ENCODE results near the gene ZMAT5. TPM values are rescaled to one million over a fixed set of nuclear protein-coding genes. Genes with fewer than 3 reads are reported as not detected.

Gene ZMAT5
- total and polyA plus RNA-seq, 10 of the 15 experiments (the other 5 are each of a cell fraction or from before 2014, with no cell fraction given): 2.3 to 43.0 (median 21.9) TPM

- in situ Hi-C loops (cut with MboI): no loop called here
- no peaks in the 10 kb centered on the region for H4K20me1 ChIP-seq (ENCODE audit: control insufficient read depth, insufficient read depth)
- CTCF ChIA-PET: no interaction called here
Measured at GRCh38 chr22:29810216-29810615, 43.4 kb upstream of the ZMAT5 start.

GRCh38 chr22:29806196-29806595 lies 39.4 kb upstream of the ZMAT5 start:
- Histone ChIP-seq H3K9me3 (replicated peaks; ENCODE audit: control insufficient read depth, insufficient read depth, low read length) (no peaks in the 10 kb centered on the region), H3K36me3 (ENCODE audit: control insufficient read depth in 2 of 2, insufficient read depth in 2 of 2, low read length in 1 of 2) (peaks cover 18 to 33% of the 10 kb centered on the region in 2 experiments; a peak in 3 of 4 replicates), H3K27ac (ENCODE audit: control insufficient read depth, insufficient read depth) (no peak overlapping the region), H3K4me1 (ENCODE audit: control insufficient read depth, insufficient read depth, low read length) (no peaks in the 10 kb centered on the region), H3K27me3 (replicated peaks in 1 of 2; ENCODE audit: control insufficient read depth in 2 of 2, insufficient read depth in 2 of 2, low read length in 1 of 2) (no peaks in the 10 kb centered on the region), H3K9ac (ENCODE audit: control insufficient read depth, insufficient read depth, low read length) (no peak overlapping the region), H4K20me1 (ENCODE audit: control insufficient read depth, insufficient read depth) (no peaks in the 10 kb centered on the region), H2AFZ (ENCODE audit: control insufficient read depth, low read depth, low read length) (no peak overlapping the region), H3K4me2 (ENCODE audit: control insufficient read depth, insufficient read depth) (no peak overlapping the region), H3K4me3 (no peak overlapping the region), H3K79me2 (ENCODE audit: control insufficient read depth, insufficient read depth, low read length) (no peaks in the 10 kb centered on the region)
- no TSS peak for BruUV-seq (replicated peaks)
- WGBS (ENCODE audit: insufficient coverage, insufficient replicate concordance, low lambda C conversion rate, missing lambda C conversion rate): 99% methylated on average over 6 of the region's 6 CpGs
- ChIA-PET SMC1A (ENCODE audit: uncharacterized antibody, unreplicated experiment) (interaction anchor here (1.4 kb wide), 1 partner anchor 199 kb away, joined by 4 read pairs; no protein-coding TSS in a partner anchor), CTCF (interaction anchor here (1.2 kb wide), 2 partner anchors 8 to 199 kb away, joined by 3 read pairs; no protein-coding TSS in a partner anchor), POLR2A (no interaction called here), RAD21 (ENCODE audit: unreplicated experiment) (no interaction called here)
- DNase-seq (ENCODE audit: low read depth, low spot score): no peak
- in situ Hi-C loops (cut with MboI): no loop called here
- intact Hi-C loops (cut with micrococcal nuclease; ENCODE audit: unreplicated experiment): no loop called here
- no peak for ATAC-seq
- no peak for FAIRE-seq
- TF ChIP-seq USF1 (IDR thresholded peaks at IDR 0.05; ENCODE audit: borderline replicate concordance, extremely low read length, insufficient read depth, low read depth, low read length): no peak
- TF ChIP-seq ELK1 (IDR thresholded peaks at IDR 0.05; ENCODE audit: low read depth, low read length): no peak
- no peak for TF ChIP-seq GABPA (IDR thresholded peaks at IDR 0.05; ENCODE audit: low read depth)
- no peak for TF ChIP-seq IRF3 (IDR thresholded peaks at IDR 0.05)
- no peak for TF ChIP-seq POLR2A (IDR thresholded peaks at IDR 0.05; ENCODE audit: low read depth, low read length)
- TF ChIP-seq IRF4 (IDR thresholded peaks at IDR 0.05; ENCODE audit: low read depth, low read length): no peak
- no peak for TF ChIP-seq BHLHE40 (IDR thresholded peaks at IDR 0.05; ENCODE audit: borderline replicate concordance in 1 of 2, low read depth in 2 of 2, low read length in 1 of 2)
- TF ChIP-seq E2F8 (IDR thresholded peaks at IDR 0.05; ENCODE audit: low read depth, partially characterized antibody): no peak

More at GRCh38 chr22:29810216-29810615, 43.4 kb upstream of the ZMAT5 start:
- no TSS peak for BruUV-seq (replicated peaks)
- Histone ChIP-seq H2AFZ (ENCODE audit: control insufficient read depth, low read depth, low read length) (no peak overlapping the region), H3K4me3 (no peak overlapping the region), H3K9me3 (replicated peaks; ENCODE audit: control insufficient read depth, insufficient read depth, low read length) (no peaks in the 10 kb centered on the region), H3K4me1 (ENCODE audit: control insufficient read depth, insufficient read depth, low read length) (no peaks in the 10 kb centered on the region), H3K27me3 (replicated peaks in 1 of 2; ENCODE audit: control insufficient read depth in 2 of 2, insufficient read depth in 2 of 2, low read length in 1 of 2) (no peaks in the 10 kb centered on the region), H3K4me2 (ENCODE audit: control insufficient read depth, insufficient read depth) (no peak overlapping the region), H3K9ac (ENCODE audit: control insufficient read depth, insufficient read depth, low read length) (no peak overlapping the region), H3K27ac (ENCODE audit: control insufficient read depth, insufficient read depth) (no peak overlapping the region), H3K79me2 (ENCODE audit: control insufficient read depth, insufficient read depth, low read length) (no peaks in the 10 kb centered on the region), H3K36me3 (ENCODE audit: control insufficient read depth in 2 of 2, insufficient read depth in 2 of 2, low read length in 1 of 2) (peaks cover 21 to 47% of the 10 kb centered on the region in 2 experiments)
- WGBS (ENCODE audit: insufficient coverage, insufficient replicate concordance, low lambda C conversion rate, missing lambda C conversion rate): 98% methylated on average over 2 of the region's 2 CpGs
- ChIA-PET RAD21 (ENCODE audit: unreplicated experiment) (no interaction called here), SMC1A (ENCODE audit: uncharacterized antibody, unreplicated experiment) (no interaction called here), POLR2A (no interaction called here)
- no peak for ATAC-seq
- intact Hi-C loops (cut with micrococcal nuclease; ENCODE audit: unreplicated experiment): no loop called here
- TF ChIP-seq YY1 (IDR thresholded peaks at IDR 0.05; ENCODE audit: low read depth, low read length) (no peak), STAT3 (IDR thresholded peaks at IDR 0.05; ENCODE audit: low read depth, low read length) (no peak)
- no peak for FAIRE-seq
- DNase-seq (ENCODE audit: low read depth, low spot score): no peak

Data from GM12878 (cell line).